Measurements from ENCODE around the gene NEK6.

- TF ChIP-seq POLR2A (IDR thresholded peaks at IDR 0.05; ENCODE audit: low read depth), result no peak
- TF ChIP-seq, protein P1, sequence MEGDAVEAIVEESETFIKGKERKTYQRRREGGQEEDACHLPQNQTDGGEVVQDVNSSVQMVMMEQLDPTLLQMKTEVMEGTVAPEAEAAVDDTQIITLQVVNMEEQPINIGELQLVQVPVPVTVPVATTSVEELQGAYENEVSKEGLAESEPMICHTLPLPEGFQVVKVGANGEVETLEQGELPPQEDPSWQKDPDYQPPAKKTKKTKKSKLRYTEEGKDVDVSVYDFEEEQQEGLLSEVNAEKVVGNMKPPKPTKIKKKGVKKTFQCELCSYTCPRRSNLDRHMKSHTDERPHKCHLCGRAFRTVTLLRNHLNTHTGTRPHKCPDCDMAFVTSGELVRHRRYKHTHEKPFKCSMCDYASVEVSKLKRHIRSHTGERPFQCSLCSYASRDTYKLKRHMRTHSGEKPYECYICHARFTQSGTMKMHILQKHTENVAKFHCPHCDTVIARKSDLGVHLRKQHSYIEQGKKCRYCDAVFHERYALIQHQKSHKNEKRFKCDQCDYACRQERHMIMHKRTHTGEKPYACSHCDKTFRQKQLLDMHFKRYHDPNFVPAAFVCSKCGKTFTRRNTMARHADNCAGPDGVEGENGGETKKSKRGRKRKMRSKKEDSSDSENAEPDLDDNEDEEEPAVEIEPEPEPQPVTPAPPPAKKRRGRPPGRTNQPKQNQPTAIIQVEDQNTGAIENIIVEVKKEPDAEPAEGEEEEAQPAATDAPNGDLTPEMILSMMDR (IDR thresholded peaks at IDR 0.05), result no peak
Observed at GRCh38 chr9:124372038-124372437, 114.3 kb downstream of the NEK6 start.

Measured in esophagus muscularis mucosa (tissue), 3 donors.